ENCODE results near the gene SDF4. TPM values are rescaled to one million over a fixed set of nuclear protein-coding genes. Genes with fewer than 3 reads are reported as not detected.

The SDF4 gene
- total and polyA plus RNA-seq, 2 donors (not counting 1 experiment from before 2014, with no cell fraction given) = 100 to 143 TPM

DNA sequence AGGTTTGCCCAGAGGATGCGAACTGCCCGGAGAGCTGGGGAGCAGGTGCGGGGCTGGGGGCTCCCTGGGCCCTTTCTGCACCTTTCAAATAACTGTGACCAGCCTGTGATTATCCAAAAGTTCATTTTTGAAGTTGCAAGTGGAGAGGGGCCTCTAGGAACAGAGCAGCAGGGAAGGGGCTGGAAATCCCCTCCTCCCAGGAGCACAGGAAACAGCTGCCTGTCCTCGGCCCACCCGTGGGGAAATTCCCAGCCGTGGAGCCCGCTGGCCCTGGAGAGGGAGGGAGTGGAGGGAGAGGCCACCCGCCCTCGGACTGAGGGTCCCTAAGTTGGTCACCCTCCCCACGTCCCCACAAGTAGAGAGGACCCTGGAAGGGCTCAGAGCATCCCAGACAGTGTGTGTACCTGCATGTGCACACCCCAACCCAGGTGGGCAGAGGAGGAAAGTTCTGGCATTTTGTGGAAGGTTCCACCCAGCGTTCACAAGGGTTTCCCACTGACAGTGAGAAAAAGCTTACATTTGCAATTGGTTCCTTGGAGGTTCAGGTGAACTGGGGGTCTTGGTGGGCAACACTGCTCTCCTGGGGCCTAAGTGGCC, 16.6 kb downstream of the SDF4 start:
- Histone ChIP-seq H3K4me2 (replicated peaks; ENCODE audit: low read depth, low read length, poor library complexity, severe bottlenecking) (peak overlapping the region; percentile 77), H3K4me1 (ENCODE audit: control insufficient read depth in 2 of 2, insufficient read depth in 2 of 2, low read length in 2 of 2) (peaks cover 36 to 41% of the 10 kb centered on the region in 2 donors), H2AFZ (ENCODE audit: insufficient read depth, low read depth, low read length, poor library complexity, severe bottlenecking) (no peak overlapping the region), H3K9me3 (ENCODE audit: control extremely low read depth in 1 of 3, control insufficient read depth in 2 of 3, insufficient read depth in 1 of 3, low read length in 2 of 3) (peaks cover 0 to 11% (median 0%) of the 10 kb centered on the region in 3 donors), H4K20me1 (ENCODE audit: control insufficient read depth, insufficient read depth, low read length, poor library complexity, severe bottlenecking) (peaks cover 32% of the 10 kb centered on the region), H3K79me2 (ENCODE audit: control insufficient read depth, insufficient read depth, low read length) (peaks cover 3% of the 10 kb centered on the region), H3K27me3 (replicated peaks in 1 of 4; ENCODE audit: control extremely low read depth in 1 of 4, control insufficient read depth in 3 of 4, insufficient read depth in 4 of 4, low read length in 3 of 4) (peaks cover 0 to 15% (median 5%) of the 10 kb centered on the region in 4 experiments), H3K27ac (ENCODE audit: low read length in 2 of 2) (peak overlapping the region in 1 of 2 donors; percentile 10), H3K36me3 (replicated peaks in 1 of 2; ENCODE audit: control extremely low read depth in 1 of 2, control insufficient read depth in 1 of 2, extremely low read depth in 1 of 2, insufficient read depth in 2 of 2, low read length in 1 of 2) (peaks cover 0 to 25% of the 10 kb centered on the region in 2 experiments), H3K9ac (ENCODE audit: low read length) (no peak overlapping the region), H3K4me3 (ENCODE audit: control extremely low read depth in 1 of 5, extremely low read depth in 1 of 5, insufficient read depth in 1 of 5, low read depth in 2 of 5, low read length in 4 of 5) (no peak overlapping the region)
- intact Hi-C loops (cut with micrococcal nuclease) = no loop called here
- DNase-seq (no peak), ATAC-seq (ENCODE audit: low read depth) (peak; percentile 26)
- ChIA-PET CTCF (interaction anchor here (0.9 to 1.9 kb wide), 3 partner anchors 12 to 93 kb away, joined by 3 to 11 read pairs (median 3); no protein-coding TSS in a partner anchor), POLR2A (interaction anchor here (0.6 kb wide), 1 partner anchor 89 kb away, joined by 3 read pairs; no protein-coding TSS in a partner anchor)
- Mint-ChIP-seq H3K27me3 (no peaks in the 10 kb centered on the region), H3K4me1 (peaks cover 25% of the 10 kb centered on the region), H3K4me3 (no peak overlapping the region), H3K9me3 (ENCODE audit: insufficient read depth) (no peaks in the 10 kb centered on the region), H3K27ac (peak overlapping the region; percentile 37)
- no peak for TF ChIP-seq EZH2 (IDR thresholded peaks at IDR 0.05; ENCODE audit: borderline replicate concordance, insufficient read depth, low read depth, low read length, poor library complexity, severe bottlenecking)
- TF ChIP-seq, protein P1, sequence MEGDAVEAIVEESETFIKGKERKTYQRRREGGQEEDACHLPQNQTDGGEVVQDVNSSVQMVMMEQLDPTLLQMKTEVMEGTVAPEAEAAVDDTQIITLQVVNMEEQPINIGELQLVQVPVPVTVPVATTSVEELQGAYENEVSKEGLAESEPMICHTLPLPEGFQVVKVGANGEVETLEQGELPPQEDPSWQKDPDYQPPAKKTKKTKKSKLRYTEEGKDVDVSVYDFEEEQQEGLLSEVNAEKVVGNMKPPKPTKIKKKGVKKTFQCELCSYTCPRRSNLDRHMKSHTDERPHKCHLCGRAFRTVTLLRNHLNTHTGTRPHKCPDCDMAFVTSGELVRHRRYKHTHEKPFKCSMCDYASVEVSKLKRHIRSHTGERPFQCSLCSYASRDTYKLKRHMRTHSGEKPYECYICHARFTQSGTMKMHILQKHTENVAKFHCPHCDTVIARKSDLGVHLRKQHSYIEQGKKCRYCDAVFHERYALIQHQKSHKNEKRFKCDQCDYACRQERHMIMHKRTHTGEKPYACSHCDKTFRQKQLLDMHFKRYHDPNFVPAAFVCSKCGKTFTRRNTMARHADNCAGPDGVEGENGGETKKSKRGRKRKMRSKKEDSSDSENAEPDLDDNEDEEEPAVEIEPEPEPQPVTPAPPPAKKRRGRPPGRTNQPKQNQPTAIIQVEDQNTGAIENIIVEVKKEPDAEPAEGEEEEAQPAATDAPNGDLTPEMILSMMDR (IDR thresholded peaks at IDR 0.05) = no peak
- 88% methylated on average over 4 of the region's 11 CpGs for WGBS (ENCODE audit: insufficient coverage)

All from B cell (primary cell).